SK-N-SH (cell line): ENCODE measurements around the gene NTRK3.

Experiments used
- EP300 ChIP-seq, 2 experiments: IDR thresholded peaks; 2 replicates each; pipeline versions ENCODE4 v1.4.0 to v1.6.1; 2012; ENCODE audit warnings: borderline replicate concordance in 1 of 2, low read depth in 1 of 2, low read length in 1 of 2
- EZH2phosphoT487 ChIP-seq: fragments of 200-600 bp; sonication (generic); IDR thresholded peaks from 2 replicates; pipeline ENCODE4 v1.6.1; 2017; ENCODE audit warnings: low read depth, mixed run types, mild to moderate bottlenecking, antibody characterized with exemption, moderate library complexity, borderline replicate concordance
- FOXM1 ChIP-seq: IDR thresholded peaks from 2 replicates; pipeline ENCODE4 v1.4.0; 2012; ENCODE audit warnings: low read depth, mild to moderate bottlenecking
- NFIC ChIP-seq: IDR thresholded peaks from 2 replicates; pipeline ENCODE4 v1.4.0; 2012; ENCODE audit warnings: borderline replicate concordance
- POLR2AphosphoS5 ChIP-seq: IDR thresholded peaks from 2 replicates; pipeline ENCODE4 v1.6.1; 2012; ENCODE audit warnings: low read depth, low read length
- RFX5 ChIP-seq: IDR thresholded peaks from 2 replicates; pipeline ENCODE4 v1.6.1; 2012; ENCODE audit warnings: mild to moderate bottlenecking, improper control_type of control experiment, low read length
- TF ChIP-seq, protein P1 (sequence below): IDR thresholded peaks from 2 replicates; pipeline ENCODE4 v1.4.0; 2012; ENCODE audit warnings: low read depth, borderline replicate concordance
- TF ChIP-seq, protein P2 (sequence below): fragments of 150-350 bp; IDR thresholded peaks from 2 replicates; pipeline ENCODE4 v1.6.1; 2017; ENCODE audit warnings: antibody characterized with exemption, low read length, low read depth, borderline replicate concordance
- TF ChIP-seq, protein P3 (sequence below): fragments of 200-600 bp; sonication (generic); IDR thresholded peaks from 2 replicates; pipeline ENCODE4 v1.6.1; 2017; ENCODE audit warnings: antibody characterized with exemption, mild to moderate bottlenecking, moderate library complexity

DNA sequence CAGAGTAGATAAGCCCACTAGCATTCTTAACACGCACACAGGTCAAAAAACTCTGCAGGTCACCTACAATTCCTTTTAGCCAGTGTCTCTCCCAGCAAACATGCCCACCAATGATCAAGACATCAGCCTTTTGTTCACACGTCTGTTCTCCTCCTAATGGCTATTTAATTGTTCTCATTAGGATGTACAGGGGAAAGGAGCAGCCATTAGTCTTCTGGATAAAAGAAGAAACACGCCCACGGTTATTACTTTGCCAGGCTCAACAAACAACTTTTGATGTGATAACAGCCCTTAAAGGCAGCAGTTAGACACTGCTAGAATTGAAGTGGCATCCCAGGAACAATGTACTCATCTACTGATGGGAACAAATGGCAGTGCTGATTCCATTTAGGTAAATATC, 108.8 kb downstream of the NTRK3 start:
- TF ChIP-seq, protein P1, sequence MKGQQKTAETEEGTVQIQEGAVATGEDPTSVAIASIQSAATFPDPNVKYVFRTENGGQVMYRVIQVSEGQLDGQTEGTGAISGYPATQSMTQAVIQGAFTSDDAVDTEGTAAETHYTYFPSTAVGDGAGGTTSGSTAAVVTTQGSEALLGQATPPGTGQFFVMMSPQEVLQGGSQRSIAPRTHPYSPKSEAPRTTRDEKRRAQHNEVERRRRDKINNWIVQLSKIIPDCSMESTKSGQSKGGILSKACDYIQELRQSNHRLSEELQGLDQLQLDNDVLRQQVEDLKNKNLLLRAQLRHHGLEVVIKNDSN, result no peak
- TF ChIP-seq EZH2phosphoT487 (no peak), POLR2AphosphoS5 (no peak), RFX5 (no peak), NFIC (no peak), FOXM1 (no peak), EP300 (IDR thresholded peaks at IDR 0.05; ENCODE audit: borderline replicate concordance in 1 of 2, low read depth in 1 of 2, low read length in 1 of 2) (no peak)
- TF ChIP-seq, protein P2, sequence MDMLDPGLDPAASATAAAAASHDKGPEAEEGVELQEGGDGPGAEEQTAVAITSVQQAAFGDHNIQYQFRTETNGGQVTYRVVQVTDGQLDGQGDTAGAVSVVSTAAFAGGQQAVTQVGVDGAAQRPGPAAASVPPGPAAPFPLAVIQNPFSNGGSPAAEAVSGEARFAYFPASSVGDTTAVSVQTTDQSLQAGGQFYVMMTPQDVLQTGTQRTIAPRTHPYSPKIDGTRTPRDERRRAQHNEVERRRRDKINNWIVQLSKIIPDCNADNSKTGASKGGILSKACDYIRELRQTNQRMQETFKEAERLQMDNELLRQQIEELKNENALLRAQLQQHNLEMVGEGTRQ, result no peak
- TF ChIP-seq, protein P3, sequence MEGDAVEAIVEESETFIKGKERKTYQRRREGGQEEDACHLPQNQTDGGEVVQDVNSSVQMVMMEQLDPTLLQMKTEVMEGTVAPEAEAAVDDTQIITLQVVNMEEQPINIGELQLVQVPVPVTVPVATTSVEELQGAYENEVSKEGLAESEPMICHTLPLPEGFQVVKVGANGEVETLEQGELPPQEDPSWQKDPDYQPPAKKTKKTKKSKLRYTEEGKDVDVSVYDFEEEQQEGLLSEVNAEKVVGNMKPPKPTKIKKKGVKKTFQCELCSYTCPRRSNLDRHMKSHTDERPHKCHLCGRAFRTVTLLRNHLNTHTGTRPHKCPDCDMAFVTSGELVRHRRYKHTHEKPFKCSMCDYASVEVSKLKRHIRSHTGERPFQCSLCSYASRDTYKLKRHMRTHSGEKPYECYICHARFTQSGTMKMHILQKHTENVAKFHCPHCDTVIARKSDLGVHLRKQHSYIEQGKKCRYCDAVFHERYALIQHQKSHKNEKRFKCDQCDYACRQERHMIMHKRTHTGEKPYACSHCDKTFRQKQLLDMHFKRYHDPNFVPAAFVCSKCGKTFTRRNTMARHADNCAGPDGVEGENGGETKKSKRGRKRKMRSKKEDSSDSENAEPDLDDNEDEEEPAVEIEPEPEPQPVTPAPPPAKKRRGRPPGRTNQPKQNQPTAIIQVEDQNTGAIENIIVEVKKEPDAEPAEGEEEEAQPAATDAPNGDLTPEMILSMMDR, result no peak
